Activated T-cell treated with anti-CD3 and anti-CD28 coated beads, Interleukin-2, amount 50 U/mL, for 72 hours (primary cell): ENCODE data around the gene PARD3. TPM values are rescaled to one million over a fixed set of nuclear protein-coding genes. Genes with fewer than 3 reads are reported as not detected.
"Not testable (repeated sequence)": the region's sequence is repeated elsewhere in the genome, so short reads cannot be mapped to it uniquely, and the experiment has no call there.

Experiments used
- ATAC-seq, 2 donors: fragments of 150-1000 bp; cut with Tn5 transposase; replicated peaks in 1 of 2; 2 replicates each; pipeline ENCODE4 v1.10.0; 2021; ENCODE audit warnings: moderate library complexity in 2 of 2, mild to moderate bottlenecking in 1 of 2
- DNase-seq, 2 donors: peaks; one replicate each; pipeline ENCODE4 v3.0.0; 2021 to 2022; ENCODE audit warnings: mixed read lengths in 1 of 2
- H3K27ac Mint-ChIP-seq: one replicate; pipeline ENCODE4 v1.8.0; 2022; ENCODE audit warnings: mild to moderate bottlenecking, moderate library complexity, mixed read lengths
- H3K27me3 Mint-ChIP-seq: one replicate; pipeline ENCODE4 v1.8.0; 2022; ENCODE audit warnings: low read depth, mixed read lengths
- H3K36me3 Mint-ChIP-seq, 2 donors: one replicate each; pipeline ENCODE4 v1.8.0; 2022; ENCODE audit warnings: mixed read lengths in 2 of 2, mild to moderate bottlenecking in 1 of 2; ENCODE audit not compliant: insufficient read depth in 2 of 2
- H3K4me1 Mint-ChIP-seq: one replicate; pipeline ENCODE4 v1.8.0; 2022; ENCODE audit warnings: low read depth, mixed read lengths
- H3K4me3 Mint-ChIP-seq, 2 donors: one replicate each; pipeline ENCODE4 v1.8.0; 2022; ENCODE audit warnings: mild to moderate bottlenecking in 2 of 2, mixed read lengths in 2 of 2, moderate library complexity in 2 of 2
- H3K9me3 Mint-ChIP-seq, 2 donors: one replicate each; pipeline ENCODE4 v1.8.0; 2022; ENCODE audit warnings: mixed read lengths in 2 of 2
- total RNA-seq, 2 donors: library from RNA; stranded (reverse); gene quantifications; one replicate each; pipeline ENCODE4 v1.2.3, GENCODE V29; 2022

PARD3 gene
- total RNA-seq, 2 donors from 2014 or later: 2.3 to 3.7 TPM

DNA sequence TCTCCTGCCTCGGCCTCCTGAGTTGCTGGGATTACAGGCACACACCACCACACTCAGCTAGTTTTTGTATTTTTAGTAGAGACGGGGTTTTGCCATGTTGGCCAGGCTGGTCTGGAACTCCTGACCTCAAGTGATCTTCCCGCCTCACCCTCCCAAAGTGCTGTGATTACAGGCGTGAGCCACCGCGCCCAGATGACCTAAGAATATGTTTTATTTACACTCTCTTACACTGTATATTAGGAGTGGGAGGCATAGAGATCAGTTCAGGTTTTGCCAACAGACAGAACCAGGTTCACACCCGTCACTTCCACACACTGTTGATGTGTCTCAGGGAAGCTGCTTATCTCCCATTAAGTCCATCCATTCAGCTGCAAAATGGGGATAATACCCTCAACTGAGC, 64.3 kb downstream of the PARD3 start:
- ATAC-seq, DNase-seq, H3K4me1 Mint-ChIP-seq, H3K36me3 Mint-ChIP-seq, H3K27me3 Mint-ChIP-seq, H3K27ac Mint-ChIP-seq, H3K4me3 Mint-ChIP-seq, H3K9me3 Mint-ChIP-seq: not testable (repeated sequence)

- H3K4me1 Mint-ChIP-seq: peaks cover 5% of the 10 kb centered on the region
- no peaks in the 10 kb centered on the region for H3K36me3 Mint-ChIP-seq
- ATAC-seq (no peak), DNase-seq (no peak)
- peaks cover 8% of the 10 kb centered on the region for H3K27me3 Mint-ChIP-seq
- no peak overlapping the region for H3K4me3 Mint-ChIP-seq
- no peaks in the 10 kb centered on the region for H3K9me3 Mint-ChIP-seq
- H3K27ac Mint-ChIP-seq: no peak overlapping the region
Measured at GRCh38 chr10:34748767-34749166, 66.3 kb downstream of the PARD3 start.

- no peaks in the 10 kb centered on the region for H3K36me3 Mint-ChIP-seq
- H3K4me1 Mint-ChIP-seq: peaks cover 5% of the 10 kb centered on the region
- peaks cover 8% of the 10 kb centered on the region for H3K27me3 Mint-ChIP-seq
- no peak overlapping the region for H3K27ac Mint-ChIP-seq
- no peak for ATAC-seq
- no peak overlapping the region for H3K4me3 Mint-ChIP-seq
- no peak for DNase-seq
- no peaks in the 10 kb centered on the region for H3K9me3 Mint-ChIP-seq
Measured at GRCh38 chr10:34748357-34748756, 66.7 kb downstream of the PARD3 start.

DNA sequence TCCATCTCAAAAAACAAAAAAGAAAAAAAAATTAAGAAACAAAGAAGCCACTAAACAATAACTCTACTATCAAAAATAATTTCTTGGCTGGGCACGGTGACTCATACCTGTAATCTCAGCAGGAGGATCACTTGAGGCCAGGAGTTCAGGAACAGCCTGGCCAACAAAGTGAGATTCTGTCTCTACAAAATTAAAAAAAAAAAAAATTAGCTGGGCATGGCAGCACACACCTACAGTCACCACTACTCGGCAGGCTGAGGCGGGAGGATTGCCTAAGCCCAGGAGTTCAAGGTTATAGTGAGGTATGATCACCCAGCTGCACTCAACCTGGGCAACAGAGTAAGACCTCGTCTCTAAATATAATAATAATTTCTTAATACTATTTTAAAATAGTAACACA, 69.0 kb downstream of the PARD3 start:
- ATAC-seq: no peak
- Mint-ChIP-seq H3K4me3 (no peak overlapping the region), H3K9me3 (no peaks in the 10 kb centered on the region), H3K36me3 (no peaks in the 10 kb centered on the region), H3K4me1 (peaks cover 5% of the 10 kb centered on the region), H3K27me3 (peaks cover 23% of the 10 kb centered on the region), H3K27ac (no peak overlapping the region)
- no peak for DNase-seq

GRCh38 chr10:34745244-34745643, 69.9 kb downstream of the PARD3 start:
- Mint-ChIP-seq H3K36me3 (no peaks in the 10 kb centered on the region), H3K27ac (no peak overlapping the region), H3K27me3 (peaks cover 29% of the 10 kb centered on the region), H3K4me3 (no peak overlapping the region), H3K9me3 (no peaks in the 10 kb centered on the region), H3K4me1 (peaks cover 5% of the 10 kb centered on the region)
- ATAC-seq: no peak
- no peak for DNase-seq

DNA sequence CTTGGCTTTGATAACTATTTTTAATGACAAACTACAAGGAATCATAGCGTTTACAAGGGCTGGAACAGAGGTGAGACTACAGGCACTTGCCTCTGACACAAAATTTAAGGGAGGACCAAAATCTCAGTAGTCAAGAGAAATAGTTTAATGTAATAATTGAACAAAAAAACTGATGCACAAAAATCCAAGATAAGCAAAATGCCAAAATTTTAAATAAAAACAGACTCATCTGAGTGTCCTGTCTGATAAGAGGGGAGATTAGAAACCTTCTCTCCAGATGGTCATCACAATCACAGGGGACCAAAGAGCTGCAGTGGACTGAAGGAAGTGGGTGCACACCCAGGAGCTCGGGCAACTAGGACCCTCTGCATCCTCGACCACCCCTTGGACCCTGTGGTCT, 70.5 kb downstream of the PARD3 start:
- ATAC-seq (no peak), DNase-seq (no peak)
- Mint-ChIP-seq H3K36me3 (no peaks in the 10 kb centered on the region), H3K4me1 (peaks cover 5% of the 10 kb centered on the region), H3K9me3 (no peaks in the 10 kb centered on the region), H3K4me3 (no peak overlapping the region), H3K27me3 (peaks cover 36% of the 10 kb centered on the region), H3K27ac (no peak overlapping the region)

DNA sequence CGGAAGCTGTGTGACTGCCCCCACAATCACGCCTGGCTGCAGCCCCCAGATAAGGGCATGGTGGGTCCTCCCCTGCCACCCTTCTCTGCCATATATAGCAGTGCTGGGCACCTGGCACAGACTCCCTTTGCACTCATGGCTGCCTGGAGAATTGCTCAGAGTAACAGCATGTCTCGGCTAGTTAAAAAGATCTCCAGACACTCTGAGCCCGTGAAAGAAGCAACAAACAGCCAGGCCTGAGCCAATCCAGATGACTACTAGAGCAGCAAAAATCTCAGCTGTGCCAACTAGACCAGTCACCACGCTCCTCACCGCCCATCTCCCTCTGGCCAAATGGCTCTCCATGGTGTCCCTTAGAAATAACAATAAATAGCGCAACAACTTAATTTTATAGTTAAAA, 71.3 kb downstream of the PARD3 start:
- Mint-ChIP-seq H3K4me1 (peaks cover 4% of the 10 kb centered on the region), H3K4me3 (no peak overlapping the region), H3K36me3 (no peaks in the 10 kb centered on the region), H3K27me3 (peaks cover 35% of the 10 kb centered on the region), H3K9me3 (no peaks in the 10 kb centered on the region), H3K27ac (no peak overlapping the region)
- no peak for DNase-seq
- ATAC-seq: no peak

- Mint-ChIP-seq H3K4me3 (no peak overlapping the region), H3K4me1 (no peaks in the 10 kb centered on the region), H3K36me3 (no peaks in the 10 kb centered on the region), H3K9me3 (no peaks in the 10 kb centered on the region), H3K27me3 (peaks cover 30% of the 10 kb centered on the region), H3K27ac (no peak overlapping the region)
- ATAC-seq: no peak
- no peak for DNase-seq
Measured at GRCh38 chr10:34742456-34742855, 72.6 kb downstream of the PARD3 start.

DNA sequence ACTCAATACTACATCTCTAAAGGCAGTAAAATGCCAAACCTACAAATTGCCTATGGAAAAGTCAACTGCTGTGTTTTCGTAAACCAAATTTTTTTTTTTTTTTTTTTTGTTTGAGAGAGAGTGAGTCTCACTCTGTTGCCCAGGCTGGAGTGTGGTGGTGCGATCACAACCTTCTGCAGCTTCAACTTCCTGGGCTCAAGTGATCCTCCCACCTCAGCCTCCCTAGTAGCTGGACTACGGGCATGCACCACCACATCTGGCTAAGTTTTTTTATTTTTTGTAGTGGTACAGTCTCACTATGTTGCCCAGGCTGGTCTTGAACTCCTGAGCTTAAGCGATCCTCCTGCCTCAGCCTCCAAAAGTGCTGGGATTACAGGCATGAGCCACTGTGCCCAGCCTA, 74.0 kb downstream of the PARD3 start:
- H3K4me3 Mint-ChIP-seq, H3K9me3 Mint-ChIP-seq, DNase-seq, H3K4me1 Mint-ChIP-seq, H3K36me3 Mint-ChIP-seq, H3K27ac Mint-ChIP-seq, ATAC-seq: not testable (repeated sequence)
- peaks cover 30% of the 10 kb centered on the region for H3K27me3 Mint-ChIP-seq

DNA sequence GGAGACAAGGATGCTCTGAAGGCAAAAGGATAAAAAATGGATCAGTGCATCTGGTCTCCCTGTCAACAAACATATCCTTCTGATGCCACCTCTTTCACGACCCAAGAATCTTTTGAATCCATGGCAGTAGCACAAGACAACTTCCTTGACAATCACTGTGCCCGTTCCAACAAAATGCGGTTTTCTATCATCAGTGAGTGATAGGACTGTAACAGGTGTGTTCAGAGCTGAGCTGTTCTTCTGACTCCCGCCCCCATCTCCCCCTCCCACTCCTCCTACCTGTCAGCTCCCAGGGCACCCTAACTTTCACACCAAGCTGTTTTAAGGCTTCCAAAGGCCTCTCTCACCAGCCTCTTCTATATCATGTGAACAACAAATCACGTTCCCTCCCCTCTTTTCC, 74.8 kb downstream of the PARD3 start:
- no peak overlapping the region for H3K27ac Mint-ChIP-seq
- DNase-seq (no peak), ATAC-seq (no peak)
- H3K4me1 Mint-ChIP-seq: no peaks in the 10 kb centered on the region
- H3K4me3 Mint-ChIP-seq: no peak overlapping the region
- H3K27me3 Mint-ChIP-seq: peaks cover 30% of the 10 kb centered on the region
- no peaks in the 10 kb centered on the region for H3K36me3 Mint-ChIP-seq
- no peaks in the 10 kb centered on the region for H3K9me3 Mint-ChIP-seq

GRCh38 chr10:34739915-34740314, 75.2 kb downstream of the PARD3 start:
- H3K27ac Mint-ChIP-seq: no peak overlapping the region
- no peaks in the 10 kb centered on the region for H3K4me1 Mint-ChIP-seq
- peaks cover 30% of the 10 kb centered on the region for H3K27me3 Mint-ChIP-seq
- no peak overlapping the region for H3K4me3 Mint-ChIP-seq
- no peak for DNase-seq
- ATAC-seq: no peak
- H3K36me3 Mint-ChIP-seq: no peaks in the 10 kb centered on the region
- H3K9me3 Mint-ChIP-seq: no peaks in the 10 kb centered on the region

DNA sequence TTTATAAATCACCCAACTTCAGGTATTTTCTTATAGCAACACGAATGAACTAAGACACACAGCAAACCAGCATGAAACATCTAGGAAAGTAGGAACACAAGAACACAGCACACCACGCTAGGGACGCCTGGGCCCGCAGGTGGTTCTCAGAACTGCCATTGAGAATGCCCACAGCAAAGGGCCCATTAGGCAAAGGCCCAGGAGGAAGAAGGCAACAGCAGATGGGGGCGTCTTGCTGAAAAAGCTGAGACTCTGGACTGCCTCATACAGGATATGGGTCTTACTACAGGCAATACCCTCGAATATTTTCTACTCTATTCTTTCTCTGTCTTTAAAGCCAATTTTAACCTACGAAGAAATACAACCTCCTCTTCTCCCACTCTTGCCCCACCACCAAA, 77.3 kb downstream of the PARD3 start:
- Mint-ChIP-seq H3K27ac (no peak overlapping the region), H3K36me3 (no peaks in the 10 kb centered on the region), H3K4me3 (no peak overlapping the region), H3K9me3 (no peaks in the 10 kb centered on the region), H3K4me1 (no peaks in the 10 kb centered on the region), H3K27me3 (peaks cover 24% of the 10 kb centered on the region)
- DNase-seq: no peak
- ATAC-seq: no peak

GRCh38 chr10:34736976-34737771, 77.9 kb downstream of the PARD3 start:
- Mint-ChIP-seq H3K27ac (no peak overlapping the region), H3K9me3 (no peaks in the 10 kb centered on the region), H3K4me1 (no peaks in the 10 kb centered on the region), H3K4me3 (no peak overlapping the region), H3K27me3 (peaks cover 18% of the 10 kb centered on the region), H3K36me3 (no peaks in the 10 kb centered on the region)
- ATAC-seq (no peak), DNase-seq (no peak)

DNA sequence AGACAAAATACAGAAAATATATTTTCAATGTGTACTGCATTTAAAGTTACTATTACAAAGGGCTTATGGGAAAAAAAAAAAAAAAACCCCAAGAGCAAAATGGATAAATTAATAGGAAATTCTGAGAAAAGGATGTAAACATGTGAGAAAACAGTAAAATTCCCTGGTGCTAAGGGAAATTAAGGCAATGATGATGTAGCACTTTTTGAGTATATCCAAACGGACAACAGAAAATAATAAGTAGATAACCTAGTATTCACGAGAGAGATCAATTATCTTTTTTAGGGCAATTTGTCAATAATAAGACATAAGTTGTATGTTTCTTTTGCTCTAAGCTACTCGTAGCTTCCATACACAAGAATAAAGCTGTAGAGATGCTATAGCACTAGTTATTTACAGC, 80.2 kb downstream of the PARD3 start:
- H3K4me3 Mint-ChIP-seq: no peak overlapping the region
- H3K36me3 Mint-ChIP-seq: no peaks in the 10 kb centered on the region
- H3K27ac Mint-ChIP-seq: no peak overlapping the region
- no peak for ATAC-seq
- H3K9me3 Mint-ChIP-seq: no peaks in the 10 kb centered on the region
- no peak for DNase-seq
- no peaks in the 10 kb centered on the region for H3K4me1 Mint-ChIP-seq
- H3K27me3 Mint-ChIP-seq: peaks cover 6% of the 10 kb centered on the region
